NCI-H2029 treated with DMSO at 0.1 percent for 48 hours (cell line): ENCODE results near the gene SLC16A5.
"Not testable (repeated sequence)": the region's sequence is repeated elsewhere in the genome, so short reads cannot be mapped to it uniquely, and the experiment has no call there.

Experiments used
- DNase-seq: peaks from one replicate; lab custom pipeline; 2025; lab: John Stamatoyannopoulos, UW

SLC16A5 gene

DNA sequence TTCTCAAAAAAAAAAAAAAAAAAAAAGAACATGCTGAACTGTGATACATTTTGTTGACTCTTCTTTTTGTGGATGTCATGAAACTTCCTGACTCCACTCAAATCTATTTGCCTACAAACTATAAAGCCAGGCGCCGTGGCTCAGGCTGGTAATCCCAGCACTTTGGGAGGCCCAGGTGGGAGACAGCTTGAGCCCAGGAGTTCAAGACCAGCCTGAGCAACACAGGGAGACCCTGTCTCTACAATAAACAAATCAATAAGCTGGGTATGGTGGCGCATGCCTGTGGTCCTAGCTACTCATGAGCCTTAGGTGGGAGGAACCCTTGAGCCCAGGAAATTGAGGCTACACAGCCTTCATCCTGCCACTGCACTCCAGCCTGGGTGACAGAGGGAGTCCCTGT, 45.2 kb downstream of the SLC16A5 start:
- no peak for DNase-seq

- not testable (repeated sequence) for DNase-seq
These were observed 46.0 kb downstream of the SLC16A5 start for GRCh38 chr17:75133607-75134347.

DNA sequence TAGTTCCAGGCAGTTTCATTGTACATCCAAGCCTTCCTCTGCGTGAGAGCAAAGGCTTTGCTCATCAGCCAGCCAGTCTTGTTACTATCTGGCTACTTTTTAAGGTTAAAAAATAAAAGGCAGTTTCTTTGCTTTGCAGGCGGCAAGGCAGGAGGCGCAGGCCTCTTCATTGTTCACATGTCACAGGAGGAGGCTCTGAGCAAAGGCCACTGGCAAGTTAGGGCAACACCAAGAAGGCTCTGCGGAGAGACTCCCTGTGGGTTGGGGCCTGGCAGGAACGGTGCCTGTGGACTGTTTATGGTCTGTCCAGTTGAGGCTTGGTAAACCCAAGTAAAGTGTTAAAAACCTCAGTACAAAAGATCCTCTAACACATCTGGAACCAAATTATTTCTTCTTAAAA, 47.7 kb downstream of the SLC16A5 start:
- no peak for DNase-seq

GRCh38 chr17:75135946-75136345, 48.2 kb downstream of the SLC16A5 start:
- no peak for DNase-seq

DNA sequence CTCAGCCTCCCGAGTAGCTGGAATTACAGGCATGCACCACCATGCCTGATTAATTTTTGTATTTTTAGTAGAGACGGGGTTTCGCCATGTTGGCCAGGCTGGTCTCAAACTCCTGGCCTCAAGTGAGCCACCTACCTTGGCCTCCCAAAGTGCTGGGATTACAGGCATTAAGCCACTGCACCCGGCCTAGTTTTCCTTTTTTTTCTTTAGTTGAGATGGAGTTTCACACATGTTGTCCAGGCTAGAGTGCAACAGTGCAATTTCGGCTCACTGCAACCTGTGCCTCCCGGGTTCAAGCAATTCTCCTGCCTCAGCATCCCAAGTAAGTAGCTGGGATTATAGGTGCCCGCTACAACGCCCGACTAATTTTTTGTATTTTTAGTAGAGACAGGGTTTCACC, 50.0 kb downstream of the SLC16A5 start:
- DNase-seq: not testable (repeated sequence)

GRCh38 chr17:75138519-75138918, 50.8 kb downstream of the SLC16A5 start:
- DNase-seq: no peak

DNA sequence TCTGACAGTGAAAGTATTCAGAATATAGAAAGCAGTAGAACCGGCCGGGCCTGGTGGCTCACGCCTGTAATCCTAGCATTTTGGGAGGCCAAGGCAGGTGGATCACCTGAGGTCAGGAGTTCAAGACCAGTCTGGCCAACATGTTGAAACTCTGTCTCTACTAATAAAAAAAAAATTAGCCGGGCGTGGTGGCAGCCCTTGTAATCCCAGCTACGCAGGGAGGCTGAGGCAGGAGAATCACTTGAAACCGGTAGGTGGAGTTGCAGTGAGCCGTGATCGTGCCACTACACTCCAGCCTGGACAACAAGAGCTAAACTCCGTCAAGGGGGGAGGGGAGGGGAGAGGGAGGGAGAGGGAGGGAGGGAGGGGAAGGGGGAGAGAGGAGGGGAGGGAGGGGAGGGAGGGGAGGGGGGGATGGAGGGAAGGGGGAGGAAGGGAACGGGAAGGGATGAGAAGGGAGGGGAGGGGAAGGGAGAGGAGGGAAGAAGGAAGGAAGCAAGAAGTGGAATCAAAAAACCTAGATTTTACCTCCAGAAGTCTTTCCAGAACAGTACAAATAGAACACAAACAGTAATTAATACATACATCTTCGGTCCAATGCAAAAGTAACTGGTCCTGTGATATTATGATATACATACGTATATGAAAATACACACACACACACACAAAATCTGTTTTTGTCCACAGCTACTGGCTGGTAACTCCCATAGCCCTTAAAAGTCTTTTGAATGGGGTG, 54.6 kb downstream of the SLC16A5 start:
- no peak for DNase-seq

DNA sequence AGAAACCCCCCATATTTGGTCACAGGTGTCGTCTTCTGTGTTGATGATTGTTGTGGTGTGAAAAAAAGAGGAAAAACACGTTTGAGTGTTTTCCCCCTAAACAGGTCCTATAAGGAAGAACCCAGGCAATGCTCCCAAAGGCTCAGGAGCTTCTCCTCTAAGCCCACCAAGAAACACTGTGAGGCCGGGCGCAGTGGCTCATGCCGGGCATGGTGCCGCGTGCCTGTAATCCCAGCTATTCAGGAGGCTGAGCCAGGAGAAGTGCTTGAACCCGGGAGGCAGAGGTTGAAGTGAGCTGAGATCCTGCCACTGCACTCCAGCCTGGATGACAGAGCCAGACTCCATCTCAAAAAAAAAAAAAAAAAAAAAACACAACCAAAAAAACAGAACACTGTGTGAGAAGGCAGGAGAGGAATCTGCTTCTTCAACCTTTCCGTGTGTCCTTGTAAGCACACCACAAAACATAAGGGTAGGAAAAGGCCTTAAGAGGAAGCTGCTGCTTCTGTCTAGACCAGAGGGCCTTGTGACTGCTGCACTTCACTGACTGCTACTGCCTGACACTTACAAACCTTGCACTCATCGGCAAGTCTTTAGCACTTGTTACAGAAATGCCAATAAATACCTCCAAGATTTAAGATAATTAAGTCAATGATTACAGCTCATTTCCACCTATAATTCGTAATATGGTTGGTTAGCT, 57.2 kb downstream of the SLC16A5 start:
- DNase-seq: no peak

- no peak for DNase-seq
These were observed 58.8 kb downstream of the SLC16A5 start for GRCh38 chr17:75146592-75146991.

- no peak for DNase-seq
These were observed 60.3 kb downstream of the SLC16A5 start for GRCh38 chr17:75147878-75148546.

GRCh38 chr17:75151930-75152329, 64.2 kb downstream of the SLC16A5 start:
- DNase-seq: no peak

- DNase-seq: no peak
These were observed 64.8 kb downstream of the SLC16A5 start for GRCh38 chr17:75152523-75152921.

- peak; percentile 39 for DNase-seq
These were observed 65.4 kb downstream of the SLC16A5 start for GRCh38 chr17:75152922-75153779.

DNA sequence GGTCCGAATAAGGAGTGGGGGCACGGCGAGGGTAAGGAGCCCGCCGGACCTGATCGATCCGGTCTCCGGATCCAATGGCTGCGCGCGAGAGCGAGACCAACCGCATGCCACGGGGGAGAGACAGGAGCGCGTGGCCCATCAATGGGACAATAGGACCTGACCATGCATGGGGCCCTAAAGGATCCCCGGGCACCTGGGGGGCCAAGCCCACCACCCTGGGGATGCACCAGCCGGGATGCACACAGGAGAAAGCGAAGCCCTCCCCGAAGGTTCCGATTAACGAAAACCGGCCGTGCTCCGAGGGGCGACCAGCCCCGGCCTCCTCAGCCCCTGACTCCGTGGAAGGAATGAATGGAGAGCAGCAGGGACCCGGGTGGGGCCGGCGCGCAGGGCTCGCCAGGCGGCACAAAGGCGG, 66.0 kb downstream of the SLC16A5 start:
- DNase-seq: no peak

DNA sequence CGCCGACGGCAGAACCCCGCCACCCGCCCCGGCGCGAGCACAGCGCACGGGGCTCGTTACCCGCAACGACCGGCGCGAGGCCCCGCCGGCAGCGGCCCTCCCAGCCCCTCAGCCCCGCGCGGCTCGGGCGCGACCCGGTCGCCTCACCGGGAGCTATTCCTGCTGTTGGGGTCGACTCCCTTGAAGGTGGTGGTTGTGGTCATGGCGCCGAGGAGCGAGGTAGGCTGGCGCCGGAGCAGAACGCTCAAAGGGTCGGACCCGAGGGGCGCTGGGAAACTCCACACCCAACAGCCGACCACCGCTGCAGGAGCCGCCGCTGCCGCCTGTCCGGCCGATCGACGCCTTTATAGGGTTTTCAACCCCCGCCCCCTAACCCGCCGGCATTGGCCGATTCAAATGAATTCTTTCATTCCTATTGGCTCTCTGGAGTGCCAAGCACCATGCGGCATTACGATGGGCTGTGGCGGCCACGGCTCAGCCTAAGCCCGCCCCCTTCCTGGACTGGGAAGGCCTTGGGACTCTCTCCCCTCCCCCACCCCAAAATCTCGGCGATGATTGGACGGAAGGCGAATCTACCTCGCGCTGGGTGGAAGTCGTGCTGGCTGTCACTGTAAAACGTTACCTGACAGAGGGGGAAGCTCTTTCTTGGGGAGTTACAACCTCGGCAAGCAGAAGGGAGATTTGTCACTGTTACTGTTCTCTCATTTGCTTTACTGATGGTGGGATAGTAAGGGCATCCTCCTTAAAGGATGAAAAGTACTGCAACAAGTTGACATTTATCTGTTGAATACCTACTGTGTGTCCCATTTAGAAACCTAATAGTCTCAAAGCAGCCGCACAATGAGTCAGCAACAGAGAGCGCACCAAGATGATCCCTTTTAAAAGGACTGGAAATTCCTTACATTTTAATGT, 66.7 kb downstream of the SLC16A5 start, which contains the start of gene JPT1:
Gene JPT1 (minus strand): TSS at position 318 of the 912 bp plus-strand sequence. CDS start 115 bp downstream, at position 203.
- peak; percentile 77 for DNase-seq

DNA sequence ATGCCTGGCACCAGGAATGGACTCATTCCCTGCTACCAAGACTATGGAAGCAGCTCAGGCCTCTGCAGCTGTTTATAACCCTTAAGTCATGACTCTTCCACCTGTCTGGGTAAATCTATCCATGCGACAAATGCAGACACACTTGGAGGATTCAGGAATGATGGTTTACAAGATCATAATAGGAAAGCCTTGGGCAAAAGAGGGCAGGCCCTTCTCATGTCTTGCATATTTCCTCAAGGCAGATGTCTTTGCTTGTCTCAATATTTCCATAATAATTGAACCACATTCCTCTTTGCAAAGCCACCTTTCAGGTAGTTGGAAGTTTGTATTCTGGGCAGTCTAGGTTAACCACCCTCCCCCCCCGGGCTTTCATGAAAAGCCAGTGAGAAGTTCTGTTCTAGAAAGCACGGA, 67.4 kb downstream of the SLC16A5 start:
- no peak for DNase-seq
